ENCODE data around the gene SELENOM.
"Not testable (repeated sequence)": the region's sequence is repeated elsewhere in the genome, so short reads cannot be mapped to it uniquely, and the experiment has no call there.

Gene SELENOM

DNA sequence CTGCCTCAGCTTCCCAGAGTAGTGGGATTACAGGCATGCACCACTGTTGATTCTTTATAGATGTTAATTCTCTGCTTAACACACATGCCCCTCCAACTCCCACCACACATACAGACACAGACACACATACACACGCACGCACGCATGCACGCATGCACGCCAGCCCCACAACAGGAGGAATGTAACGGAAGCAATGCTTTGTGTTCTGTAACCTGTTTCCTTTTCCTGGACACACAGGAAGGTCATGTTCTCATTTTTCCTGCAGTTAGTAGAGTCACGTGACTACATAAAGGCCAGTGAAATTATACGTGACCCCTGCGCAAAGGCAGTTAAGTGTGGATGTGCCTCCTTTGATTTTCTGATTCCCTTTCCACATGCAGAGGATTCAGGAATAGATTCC, 34.2 kb downstream of the SELENOM start:
- not testable (repeated sequence) for DNase-seq

DNA sequence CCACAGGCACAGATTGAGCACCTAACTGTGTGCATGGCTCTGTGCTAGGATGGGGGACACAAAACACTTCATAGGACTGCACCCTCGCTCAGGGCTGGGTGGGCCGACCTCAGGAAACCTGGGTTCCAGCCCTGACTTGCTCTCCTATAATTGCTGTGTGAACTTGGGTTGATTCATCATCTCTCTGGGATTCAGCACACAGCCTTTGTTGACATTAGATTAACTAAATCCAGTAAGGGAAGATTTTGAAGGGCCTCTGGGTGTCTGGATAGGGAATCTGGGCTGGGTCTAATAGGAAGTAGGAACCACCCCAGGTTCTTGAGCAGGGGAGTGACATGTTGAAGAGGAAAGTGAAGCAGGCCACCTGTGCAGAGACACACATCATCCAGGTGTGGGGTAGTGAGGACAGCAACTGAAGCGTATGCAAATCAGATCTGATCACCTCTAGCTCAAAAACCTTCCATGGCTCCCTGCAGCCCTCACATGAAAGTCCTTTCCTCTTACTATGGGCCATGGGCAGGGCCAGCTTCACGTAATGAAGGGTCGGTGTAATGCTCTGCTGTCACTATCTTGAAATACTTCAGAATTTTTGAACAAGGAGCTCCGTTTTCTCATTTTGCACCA, 37.6 kb downstream of the SELENOM start:
- not testable (repeated sequence) for DNase-seq

DNA sequence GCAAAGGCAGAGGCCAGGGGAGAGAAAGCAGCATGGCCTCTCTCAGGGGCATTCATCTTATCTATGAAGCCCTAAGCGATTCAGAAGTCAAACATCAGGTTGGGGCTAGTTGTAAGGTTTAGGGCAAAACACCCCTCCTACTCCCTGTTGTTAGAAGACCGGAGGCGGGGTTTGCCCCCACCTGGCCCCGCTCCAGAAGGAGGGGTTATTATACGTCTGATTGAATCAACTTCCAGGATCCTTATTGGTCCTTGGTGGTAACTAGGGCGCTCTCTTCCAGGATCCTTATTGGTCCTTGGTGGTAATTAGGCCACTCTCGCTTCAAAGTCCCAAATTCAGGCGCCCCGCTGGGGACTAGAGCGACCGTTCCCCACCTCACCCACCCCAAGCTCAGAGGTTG, 38.4 kb downstream of the SELENOM start:
- no peak for DNase-seq

DNA sequence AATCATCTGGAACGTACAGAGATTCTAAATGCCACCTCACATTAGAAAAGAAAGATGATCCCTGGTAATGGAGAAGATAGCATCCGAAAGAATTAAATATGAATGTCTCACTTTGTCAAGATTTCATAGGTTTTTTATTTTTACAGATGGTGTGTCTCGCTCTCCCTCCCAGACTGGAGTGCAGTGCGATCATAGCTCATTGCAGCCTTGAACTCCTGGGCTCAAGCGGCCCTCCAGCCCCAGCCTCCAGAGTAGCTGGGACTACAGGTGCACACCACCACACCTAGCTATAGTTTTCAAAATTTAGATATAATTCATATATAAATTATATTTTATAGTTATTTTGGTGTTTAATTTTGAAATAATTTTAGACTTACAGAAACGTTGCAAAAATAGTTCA, 43.0 kb downstream of the SELENOM start:
- no peak for DNase-seq

DNA sequence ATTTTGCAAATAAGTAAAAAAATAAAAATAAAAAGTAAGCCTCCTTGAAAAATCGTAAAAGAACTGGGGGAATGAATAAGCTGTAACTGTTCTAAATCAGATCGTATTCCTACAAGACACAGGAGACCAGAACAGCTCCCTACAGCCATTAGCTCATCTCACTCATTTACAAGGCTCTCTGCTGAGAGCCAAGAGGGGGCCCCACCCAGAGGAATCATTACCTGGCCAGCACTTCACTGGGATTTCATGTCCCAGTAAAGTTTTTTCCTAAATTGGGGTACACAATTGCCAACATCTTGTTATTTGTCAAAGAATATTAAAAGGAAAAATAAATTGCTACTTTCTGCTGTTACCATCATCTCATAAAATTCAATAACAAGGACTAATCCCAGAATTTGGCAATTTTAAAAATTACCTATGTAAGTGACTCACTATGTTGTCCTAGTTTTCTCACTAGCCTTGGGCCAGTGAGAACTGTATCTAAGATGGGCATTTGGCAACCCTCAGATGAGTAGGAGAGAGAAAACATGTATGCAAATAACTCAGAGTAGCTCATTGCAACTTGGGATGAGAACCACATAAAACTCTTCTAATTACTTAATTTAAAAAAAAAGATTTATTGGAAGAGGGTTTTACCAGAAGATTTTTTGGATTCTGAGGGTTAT, 44.7 kb downstream of the SELENOM start:
- DNase-seq, result no peak

DNA sequence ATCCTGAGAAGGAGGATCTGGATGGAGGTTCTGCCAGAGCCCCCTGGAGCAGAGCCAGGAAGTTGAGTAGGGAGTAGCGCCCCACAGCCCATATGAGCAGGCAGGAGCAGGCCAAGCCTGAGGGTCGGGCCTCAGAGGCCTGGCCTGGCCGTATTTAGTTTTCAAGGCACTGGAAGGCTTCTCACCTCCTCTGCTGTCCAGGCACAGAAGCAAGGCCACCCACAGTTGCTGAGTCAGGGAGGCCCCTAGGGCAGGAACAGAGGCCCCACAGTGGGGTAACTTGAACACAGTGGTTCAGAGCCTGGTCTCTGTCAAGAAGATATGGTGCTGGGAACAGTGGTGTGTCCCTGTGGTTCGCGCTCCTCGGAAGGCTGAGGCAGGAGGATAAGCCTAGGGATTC, 47.7 kb downstream of the SELENOM start:
- not testable (repeated sequence) for DNase-seq

DNA sequence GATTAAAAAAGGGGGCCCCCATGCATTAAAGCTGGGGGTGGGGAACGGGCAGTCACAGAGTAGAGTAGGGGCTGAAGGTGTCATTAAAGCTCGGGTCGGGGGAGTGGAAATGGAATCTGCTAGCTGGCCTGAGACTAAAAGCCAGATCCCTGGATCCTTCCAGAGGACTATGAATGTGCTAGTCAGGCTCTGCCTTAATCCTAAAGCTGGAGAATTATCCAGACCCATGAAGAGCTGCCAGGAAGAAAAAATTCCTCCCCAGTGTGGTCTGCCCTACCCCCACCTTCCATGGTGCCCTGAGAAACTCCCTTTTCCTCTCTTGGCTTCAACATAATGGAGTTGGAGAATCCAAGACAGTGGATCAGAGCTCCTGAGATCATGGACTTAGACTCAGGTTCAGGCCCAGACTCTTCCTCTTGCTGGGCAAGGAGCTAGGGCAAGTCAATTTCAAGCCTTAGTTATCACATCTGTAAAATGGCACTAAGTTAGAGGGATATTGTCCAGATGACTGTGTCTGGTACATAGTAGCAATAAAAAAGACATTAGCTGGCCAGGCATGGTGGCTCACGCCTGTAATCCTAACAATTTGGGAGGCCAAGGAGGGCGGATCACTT, 50.3 kb downstream of the SELENOM start:
- DNase-seq, result no peak

DNA sequence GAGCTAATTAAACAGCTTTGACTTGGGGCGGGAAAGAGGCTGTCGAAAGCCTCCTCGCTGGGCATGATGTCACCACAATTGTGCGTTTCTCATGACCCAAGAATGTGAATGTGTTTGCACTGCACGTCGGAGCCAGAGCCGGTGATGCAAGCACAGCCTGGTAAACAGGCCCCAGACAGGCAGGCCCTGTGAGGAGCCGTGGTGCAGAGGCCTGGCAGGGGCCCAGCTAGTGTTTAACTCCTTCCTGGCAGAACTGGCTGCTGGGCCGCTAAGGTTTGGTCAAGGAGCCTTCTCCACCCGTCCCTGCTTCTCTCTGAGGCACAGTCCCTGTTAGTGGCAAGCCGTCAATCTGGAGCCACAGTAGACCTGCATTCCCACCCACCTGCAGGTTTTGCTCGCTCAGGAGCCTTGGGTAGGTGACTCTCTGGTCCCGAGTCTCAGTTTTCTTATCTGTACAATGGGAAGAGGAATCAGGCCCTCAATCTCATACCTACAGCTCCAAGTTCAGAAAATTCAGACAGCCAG, 51.7 kb downstream of the SELENOM start:
- no peak for DNase-seq

DNA sequence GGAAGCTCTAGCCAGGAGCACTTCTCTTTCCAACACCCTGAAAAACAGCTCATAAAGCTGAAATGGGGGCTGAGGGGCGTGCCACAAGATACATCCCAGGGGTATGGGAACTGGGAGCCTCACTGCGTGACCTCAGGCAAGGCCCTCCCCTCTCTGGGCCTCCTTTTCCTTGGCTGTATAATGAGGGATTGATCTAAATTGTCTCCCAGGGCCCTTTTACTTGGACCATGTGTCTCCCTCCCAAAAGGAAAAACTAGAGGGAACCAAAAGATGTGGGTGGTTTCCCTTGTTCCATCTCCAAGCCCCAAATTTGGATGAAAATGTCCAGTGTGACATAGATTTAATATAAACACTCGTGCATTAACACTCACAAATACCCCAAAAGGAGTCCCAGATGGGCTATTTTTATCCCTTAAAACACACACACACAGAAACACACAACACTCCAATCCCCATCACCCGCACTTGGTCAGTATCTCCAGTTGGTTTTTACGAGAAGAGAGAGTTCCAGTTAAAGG, 52.2 kb downstream of the SELENOM start:
- no peak for DNase-seq

Measured in activated CD4-positive, CD25-positive, alpha-beta regulatory T cell treated with anti-CD3 and anti-CD28 coated beads, Interleukin-2, amount 50 U/mL, for 72 hours (primary cell).